Putamen (tissue), 1 donor: ENCODE results near the gene DHH.

ENCODE experiments used
- DNase-seq: peaks from one replicate; pipeline ENCODE4 v3.0.0-alpha.2; 2016; ENCODE audit warnings: low spot score

The DHH gene

DNA sequence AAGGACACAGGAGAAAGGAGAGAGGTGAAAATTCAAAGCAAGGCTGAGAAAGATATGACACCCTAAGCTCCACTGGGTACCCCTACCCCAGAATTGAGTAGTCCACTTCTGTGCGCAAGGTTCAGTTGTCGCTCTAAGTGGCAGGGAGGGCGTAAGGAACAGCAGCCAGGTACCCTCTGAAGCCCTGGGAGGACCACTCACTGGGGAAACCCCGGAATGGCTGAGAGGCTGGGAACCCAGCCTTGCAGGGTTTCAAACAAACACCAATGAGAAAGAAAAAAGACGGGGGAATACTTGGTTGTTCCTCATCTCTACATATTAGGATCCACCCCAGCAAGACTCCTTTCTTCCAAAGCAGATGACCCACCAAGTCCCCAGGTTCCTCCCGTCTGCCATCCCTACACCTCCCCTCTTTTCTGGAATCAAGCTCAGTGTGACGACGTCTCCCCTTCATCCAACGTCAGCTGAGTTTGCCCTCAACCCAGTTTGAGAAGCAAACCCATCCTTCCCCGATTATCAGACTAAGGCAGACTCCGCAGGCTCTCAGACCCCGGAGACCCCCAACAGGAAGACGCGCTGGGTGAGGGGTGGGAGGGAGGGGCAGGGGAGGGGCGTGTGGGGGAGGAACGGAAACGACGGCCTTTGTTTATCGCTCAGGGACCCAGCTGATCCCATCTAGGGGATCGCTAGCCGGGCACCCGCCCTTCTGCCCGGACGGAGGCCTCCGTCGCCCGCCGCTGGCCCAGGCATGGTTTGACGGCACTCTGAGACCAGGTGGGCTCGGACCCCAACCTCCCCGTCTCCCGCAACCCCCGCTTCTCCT lies 15.3 kb upstream of the DHH start:
- no peak for DNase-seq

GRCh38 chr12:49108958-49109404 lies 14.4 kb upstream of the DHH start:
- DNase-seq = no peak

- no peak for DNase-seq
Measured at GRCh38 chr12:49105504-49106084, 11.0 kb upstream of the DHH start.

- no peak for DNase-seq
Measured at GRCh38 chr12:49104822-49105221, 10.2 kb upstream of the DHH start.

- no peak for DNase-seq
Measured at GRCh38 chr12:49100380-49100779, 5.8 kb upstream of the DHH start.

DNA sequence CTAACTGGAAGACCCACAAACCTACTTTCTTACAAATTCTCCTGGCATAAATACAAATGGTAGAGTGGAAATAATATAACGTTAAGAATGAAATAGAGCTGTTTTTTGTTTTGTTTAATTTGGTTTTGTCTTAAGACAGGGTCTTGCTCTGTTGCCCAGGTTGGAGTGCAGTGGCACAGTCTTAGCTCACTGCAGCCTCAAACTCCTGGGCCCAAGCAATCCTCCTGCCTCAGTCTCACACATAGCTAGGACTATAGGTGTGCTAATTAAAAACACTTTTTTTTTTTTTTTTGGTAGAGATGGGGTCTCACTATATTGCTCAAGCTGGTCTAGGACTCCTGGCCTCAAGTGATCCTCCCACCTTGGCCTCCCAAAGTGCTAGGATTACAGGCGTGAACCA lies 4.1 kb upstream of the DHH start:
- no peak for DNase-seq

DNA sequence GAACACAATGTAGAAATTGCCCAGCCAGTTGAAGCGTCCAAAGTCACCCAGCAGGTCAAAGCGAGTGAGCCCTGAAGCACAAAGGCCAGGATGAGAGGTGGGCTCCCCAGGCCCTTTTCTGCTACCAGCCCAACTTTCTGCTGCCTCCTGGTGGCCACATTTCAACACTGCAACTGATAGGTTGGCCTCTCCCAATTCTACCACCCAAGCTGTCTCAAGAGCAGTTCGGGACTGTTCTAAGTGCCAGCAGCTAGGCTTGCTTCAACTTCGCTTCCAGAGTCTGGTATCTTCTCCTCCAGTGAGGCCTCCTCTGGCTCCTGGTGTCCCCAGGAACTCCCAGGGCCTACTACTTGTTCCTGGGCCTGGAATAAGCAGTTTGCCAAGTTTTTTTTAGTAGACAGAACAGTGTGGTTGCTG lies 3.4 kb upstream of the DHH start:
- DNase-seq = no peak

DNA sequence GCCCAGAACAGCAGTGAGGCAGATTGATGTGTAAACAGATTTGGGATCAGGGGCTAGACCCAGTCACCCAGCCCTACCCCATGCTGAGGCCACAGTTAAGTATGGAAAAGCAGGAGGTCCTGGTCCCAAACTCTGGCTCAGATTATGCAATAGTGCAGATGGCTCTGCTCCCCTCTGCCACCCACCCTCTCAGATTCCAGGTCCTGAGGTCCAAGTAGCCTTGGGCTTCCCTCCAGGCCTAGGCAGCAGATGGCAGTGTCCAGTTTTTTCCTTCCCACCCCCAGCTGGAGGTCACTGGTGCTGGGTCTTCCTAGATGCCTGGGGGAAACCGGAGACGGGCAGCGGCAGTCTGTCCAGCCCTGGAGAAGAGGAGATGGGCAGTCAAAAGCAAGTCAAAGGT lies 2.8 kb upstream of the DHH start:
- no peak for DNase-seq

DNA sequence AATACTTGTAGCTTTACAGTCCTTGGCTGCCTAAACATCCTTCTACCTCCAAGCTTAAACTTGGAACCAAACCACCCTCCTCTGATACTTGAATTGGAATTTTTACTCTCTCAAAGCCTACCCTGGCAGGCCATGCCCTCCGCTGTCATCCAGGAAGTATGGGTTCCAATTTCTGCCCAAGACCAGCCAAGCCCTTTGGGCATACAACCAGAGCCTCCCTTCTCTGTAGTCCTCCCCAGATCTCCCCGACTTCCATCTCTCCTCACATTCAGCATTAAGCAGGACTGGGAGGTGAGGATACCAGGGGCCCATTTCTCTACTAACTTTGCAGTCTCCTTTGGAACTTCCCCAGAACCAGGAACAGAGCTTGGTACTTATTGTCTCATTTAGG lies 369 bp upstream of the DHH start:
- no peak for DNase-seq

DNA sequence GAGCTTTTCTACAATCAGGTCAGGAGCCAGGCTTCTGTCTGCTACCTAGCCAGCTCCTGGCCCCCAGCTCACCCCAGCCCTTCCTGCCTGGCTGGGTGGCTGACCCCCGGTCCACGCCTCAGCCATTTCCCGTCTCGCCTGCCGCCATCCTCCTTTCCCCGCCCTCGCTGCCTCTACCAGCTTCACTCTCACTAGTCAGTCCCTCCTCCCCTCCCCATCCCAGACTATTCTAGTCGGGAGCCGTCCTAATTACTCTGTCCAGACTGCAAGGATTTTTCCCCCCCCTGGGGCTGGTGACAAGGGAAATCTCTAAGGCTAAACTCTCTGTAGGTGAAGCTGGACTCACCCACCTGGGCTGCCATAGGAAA lies 825 bp downstream of the DHH start:
- DNase-seq = no peak

- DNase-seq = no peak
Measured at GRCh38 chr12:49092816-49093406, 1.7 kb downstream of the DHH start.

DNA sequence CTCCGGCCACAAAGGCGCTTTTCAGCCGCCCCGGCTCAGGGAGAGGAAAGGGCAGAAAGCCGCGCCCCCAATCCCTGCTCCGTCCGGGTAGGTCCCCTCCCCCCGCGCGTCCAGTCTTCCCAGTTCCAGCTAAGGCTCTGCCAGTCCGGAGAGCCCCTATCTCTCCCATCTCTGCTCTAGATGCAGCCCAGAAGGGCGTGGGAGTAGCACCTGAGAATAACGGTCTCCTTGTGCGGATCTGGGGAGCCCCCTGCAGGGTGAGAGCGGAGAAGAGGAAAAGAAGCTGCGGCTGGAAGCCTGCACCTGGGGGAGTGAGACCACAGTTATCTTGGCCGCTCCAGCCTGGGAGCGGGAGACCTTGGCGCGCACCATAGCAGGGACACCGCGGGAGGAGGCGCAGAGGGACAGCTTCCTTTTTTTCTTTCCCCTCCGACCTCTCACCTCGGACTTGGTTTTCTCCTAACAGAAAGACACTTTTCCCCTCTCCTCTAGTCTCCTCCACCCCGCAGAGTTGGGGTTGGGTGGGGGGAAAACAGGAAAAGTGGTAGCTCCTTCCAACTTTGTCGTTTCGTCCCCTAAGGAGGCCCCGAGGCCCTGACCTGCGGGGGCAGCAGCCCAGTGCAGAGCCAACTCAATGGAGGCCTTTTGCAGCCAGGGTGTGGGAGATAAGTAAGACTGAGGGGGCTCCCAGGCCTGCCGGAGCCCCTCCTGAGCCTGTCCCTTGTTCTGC lies 2.4 kb downstream of the DHH start:
- DNase-seq = no peak

- no peak for DNase-seq
Measured at GRCh38 chr12:49091836-49092085, 2.8 kb downstream of the DHH start.

DNA sequence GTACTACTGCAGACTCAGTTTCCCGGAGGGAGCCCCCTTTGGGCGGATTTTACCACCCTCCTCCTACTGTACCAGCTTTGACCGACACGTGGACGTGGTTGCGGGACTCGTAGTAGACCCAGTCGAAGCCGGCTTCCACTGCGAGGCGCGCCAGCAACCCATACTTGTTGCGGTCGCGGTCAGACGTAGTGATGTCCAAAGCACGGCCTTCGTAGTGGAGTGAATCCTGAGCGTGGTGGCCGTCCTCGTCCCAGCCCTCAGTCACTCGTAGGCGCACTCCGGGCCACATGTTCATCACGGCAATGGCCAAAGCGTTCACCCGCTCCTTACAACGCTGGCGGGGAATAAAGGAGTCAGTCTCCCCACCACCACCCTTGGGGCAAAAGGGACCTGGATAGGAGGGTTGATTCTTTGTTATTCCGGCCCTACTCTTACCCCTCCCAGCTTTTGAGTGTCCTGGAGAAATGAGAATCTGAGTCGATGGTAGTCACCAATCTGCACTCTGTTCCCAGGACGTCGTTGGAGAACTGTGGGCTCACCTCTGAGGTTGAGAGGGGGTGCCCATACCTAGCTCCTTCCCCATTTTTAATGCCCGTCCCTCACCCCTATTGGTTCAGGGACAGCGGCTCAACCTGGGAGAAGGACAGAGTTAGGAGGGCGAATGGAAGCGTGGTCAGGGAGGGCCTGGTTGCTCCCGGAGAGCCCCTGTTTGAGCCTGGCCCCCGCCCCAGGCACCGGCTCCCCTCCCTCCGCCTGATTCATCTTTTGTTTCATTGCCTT lies 3.4 kb downstream of the DHH start:
- DNase-seq = no peak

- no peak for DNase-seq
Measured at GRCh38 chr12:49089821-49090773, 4.5 kb downstream of the DHH start.

GRCh38 chr12:49088932-49089330 lies 5.7 kb downstream of the DHH start:
- DNase-seq = no peak

GRCh38 chr12:49088150-49088931 lies 6.3 kb downstream of the DHH start:
- DNase-seq = peak; percentile 84

- no peak for DNase-seq
Measured at GRCh38 chr12:49086116-49086515, 8.5 kb downstream of the DHH start.

DNA sequence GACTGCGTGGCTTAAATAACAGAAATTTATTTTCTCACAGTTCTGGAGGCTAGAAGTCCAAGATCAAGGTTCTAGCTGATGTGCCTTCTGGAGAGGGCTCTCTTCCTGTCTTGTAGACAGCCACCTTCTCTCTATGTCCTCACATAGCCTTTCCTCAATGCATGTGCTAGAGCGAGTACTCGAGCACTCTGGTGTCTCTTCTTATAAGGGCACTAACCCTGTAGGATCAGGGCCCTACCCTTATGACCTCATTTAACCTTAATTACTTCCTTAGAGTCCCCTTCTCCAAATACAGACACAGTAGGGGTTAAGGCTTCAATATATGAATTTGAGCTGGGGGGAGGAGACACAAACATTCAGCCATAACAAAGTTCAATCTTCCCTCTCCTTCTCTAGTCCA lies 10.2 kb downstream of the DHH start:
- DNase-seq = no peak

DNA sequence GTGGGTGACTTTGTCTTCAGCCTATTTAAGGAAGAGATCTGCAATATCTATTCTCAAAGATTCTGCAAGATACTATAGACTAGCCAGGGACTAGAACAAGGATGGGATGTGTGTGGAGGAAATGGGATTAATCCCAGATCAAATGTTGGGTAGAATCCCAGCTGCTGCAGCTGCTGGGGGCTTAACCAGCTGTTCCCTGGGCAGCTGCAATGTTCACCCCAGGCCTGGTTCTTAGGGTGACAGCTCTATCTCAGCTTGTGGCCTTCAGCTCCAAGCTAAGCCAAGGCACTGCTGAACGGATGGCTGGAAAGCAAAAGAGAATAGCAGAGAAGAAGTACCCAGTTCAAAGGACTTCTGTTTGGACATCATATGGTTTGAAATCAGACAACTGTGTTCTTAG lies 14.8 kb downstream of the DHH start:
- no peak for DNase-seq
